ENCODE measurements around the gene DYNLL1.
"Not testable (repeated sequence)": the region's sequence is repeated elsewhere in the genome, so short reads cannot be mapped to it uniquely, and the experiment has no call there.

Gene DYNLL1

DNA sequence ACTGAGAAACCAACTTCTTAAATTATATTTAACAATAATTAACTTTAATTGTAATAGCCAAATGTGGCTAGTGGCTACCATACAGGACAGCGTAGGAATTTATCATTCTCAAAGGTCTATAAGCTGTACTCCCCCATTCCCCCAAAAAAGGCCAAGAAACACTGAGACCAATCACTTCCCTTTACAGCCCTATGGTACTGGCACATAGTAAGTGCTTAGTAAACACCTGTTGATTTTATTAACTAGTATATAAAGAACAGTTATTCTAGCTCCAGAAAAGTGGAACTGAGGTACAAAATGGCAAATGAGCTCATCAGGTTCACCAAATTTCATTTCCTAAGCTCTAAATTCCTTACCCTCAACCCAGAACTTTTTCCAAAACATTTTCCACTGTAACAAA is 20.3 kb upstream of the DYNLL1 start:
- ATAC-seq, result no peak

GRCh38 chr12:120479458-120479857 is 16.5 kb upstream of the DYNLL1 start:
- no peak for ATAC-seq

DNA sequence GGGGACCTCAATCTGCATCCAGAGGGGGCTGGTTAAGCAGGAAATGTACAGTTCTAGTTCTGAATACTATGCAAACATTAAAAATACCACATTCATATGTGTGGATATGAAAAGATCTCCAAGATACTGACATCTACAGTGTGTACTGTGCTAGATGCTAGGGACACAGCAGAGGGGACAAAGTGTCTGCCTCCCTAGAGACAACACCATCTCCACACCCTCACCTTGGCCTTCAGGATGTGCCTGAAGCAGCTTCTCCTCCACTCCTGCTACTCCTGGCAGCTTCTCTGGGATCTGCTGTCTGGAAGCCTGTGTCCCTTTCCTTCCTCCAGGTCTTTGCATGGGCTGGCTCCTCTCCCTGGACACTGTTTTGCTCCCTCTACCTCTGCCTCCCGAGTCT is 15.7 kb upstream of the DYNLL1 start:
- no peak for ATAC-seq

DNA sequence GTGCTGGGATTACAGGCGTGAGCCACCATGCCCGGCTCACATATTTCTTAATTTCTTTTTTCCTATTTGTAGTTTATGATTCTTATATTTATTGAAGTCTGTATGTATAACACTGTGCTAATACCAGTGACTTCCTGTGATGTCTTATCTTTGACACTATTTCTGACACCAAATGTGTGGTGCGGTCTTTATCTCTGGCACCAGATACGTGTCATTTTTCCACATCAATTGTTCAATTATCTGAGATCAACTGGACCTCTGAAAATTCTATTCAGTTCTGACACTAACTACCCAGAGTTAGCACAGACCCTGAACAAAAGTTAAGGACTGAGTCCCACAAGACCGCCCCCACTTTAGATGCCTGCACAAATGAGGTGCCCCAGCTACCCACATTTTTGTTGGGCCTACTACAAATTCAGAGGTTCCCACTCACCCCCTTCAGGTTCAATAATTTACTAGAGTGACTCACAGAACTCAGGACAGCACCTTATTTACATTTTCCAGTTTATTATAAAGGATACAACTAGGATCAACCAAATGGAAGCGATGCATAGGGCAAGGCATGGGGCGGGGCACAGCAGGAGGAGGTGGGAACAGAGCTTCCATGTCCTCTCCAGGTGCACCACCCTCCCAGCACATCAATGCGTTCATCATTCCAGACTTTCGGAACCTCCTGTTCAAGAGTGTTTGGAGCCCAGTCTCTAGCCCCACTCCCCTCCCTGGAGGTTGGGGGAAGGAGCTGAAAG is 14.7 kb upstream of the DYNLL1 start:
- ATAC-seq, result no peak

- no peak for ATAC-seq
Observed at GRCh38 chr12:120483621-120484020, 12.3 kb upstream of the DYNLL1 start.

DNA sequence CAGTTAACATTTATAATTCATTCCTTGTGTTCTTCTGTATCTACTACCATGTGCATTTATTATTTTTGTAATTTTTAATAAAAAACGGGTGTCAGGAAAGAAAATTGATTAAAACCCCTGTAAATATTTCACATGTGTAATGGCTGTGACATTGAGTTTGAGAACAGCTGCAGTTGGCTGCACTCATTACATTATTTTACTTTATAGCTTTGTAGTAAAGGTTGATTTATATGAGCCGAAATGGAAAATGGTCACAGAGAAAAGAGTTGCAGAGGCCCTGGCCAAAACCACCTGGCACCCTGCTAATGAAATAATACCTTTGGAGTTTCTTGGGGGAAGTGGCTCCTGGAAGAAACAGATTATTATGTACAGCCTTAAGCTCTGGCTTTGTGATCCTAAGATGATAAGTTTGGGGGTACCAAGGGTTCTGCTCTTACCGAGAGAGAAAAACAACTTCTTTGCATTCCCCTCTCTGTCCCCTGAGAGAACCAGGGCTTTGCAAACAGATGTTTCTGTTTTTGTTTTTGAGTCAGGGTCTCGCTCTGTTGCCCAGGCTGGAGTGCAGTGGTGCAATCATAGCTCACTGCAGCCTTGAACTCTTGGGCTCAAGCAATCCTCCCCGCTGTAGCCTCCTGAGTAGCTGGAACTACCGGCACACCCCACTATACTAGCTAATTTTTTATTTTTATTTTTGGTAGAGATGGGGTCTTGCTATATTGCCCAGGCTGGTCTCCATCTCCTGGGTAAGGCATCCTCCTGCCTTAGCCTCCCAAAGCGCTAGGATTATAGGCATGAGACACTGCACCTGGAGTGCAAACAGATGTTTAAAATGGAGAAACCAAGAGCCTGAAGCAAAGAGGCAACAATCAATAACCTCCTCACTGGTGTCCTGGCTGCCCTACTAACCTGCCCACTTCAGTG is 9.7 kb upstream of the DYNLL1 start:
- no peak for ATAC-seq

GRCh38 chr12:120487552-120487951 is 8.4 kb upstream of the DYNLL1 start:
- ATAC-seq, result not testable (repeated sequence)

DNA sequence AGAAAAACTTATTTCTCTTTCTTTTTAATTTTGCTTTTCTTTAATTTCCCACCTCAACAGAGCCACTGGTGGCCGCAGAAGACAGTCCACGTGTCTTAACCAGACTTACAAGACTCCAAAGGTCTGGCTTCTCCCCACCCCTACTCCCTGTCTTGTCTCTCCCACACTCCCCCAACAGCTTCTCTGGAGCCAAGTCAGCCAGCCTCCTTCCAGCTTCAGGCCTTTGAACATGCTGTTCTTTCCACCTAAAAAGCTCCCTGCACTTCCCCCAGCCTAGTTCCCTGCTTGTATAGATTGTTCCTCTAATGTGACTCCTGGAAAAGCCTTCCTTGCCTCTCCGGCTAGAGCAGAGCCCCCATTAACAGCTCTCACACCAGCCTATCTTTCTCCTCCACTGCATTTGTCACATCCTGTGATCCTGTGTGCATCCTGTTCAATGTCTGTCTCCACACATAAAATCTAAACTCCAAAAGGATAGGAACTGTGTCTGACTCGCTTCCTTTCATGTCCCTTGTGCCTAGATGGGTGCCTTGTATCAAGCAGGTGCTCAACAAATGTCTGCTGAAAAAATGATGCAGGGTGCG is 7.8 kb upstream of the DYNLL1 start:
- ATAC-seq, result no peak

GRCh38 chr12:120489018-120489417 is 6.9 kb upstream of the DYNLL1 start:
- ATAC-seq, result no peak

DNA sequence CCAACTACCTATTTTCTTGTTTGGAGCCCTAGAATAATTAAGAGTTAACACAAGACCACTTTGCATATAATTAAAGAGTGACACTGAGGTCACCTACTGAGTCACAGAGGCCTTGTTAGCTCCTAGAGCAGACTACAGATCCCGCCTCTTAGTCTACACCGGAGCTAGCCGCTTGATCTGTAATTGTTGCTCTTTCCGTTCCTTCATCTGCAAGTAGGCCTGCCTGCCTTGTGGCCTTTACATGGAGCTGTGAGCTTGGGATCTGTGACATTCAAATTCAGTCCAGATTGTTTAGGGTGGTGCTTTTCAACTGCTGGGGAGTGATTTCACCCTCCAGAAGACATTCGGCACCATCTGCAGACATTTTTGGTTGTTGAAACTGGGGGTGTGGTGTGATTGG is 5.6 kb upstream of the DYNLL1 start:
- no peak for ATAC-seq

GRCh38 chr12:120490833-120491512 is 4.9 kb upstream of the DYNLL1 start:
- ATAC-seq, result no peak

GRCh38 chr12:120495186-120495730 is 655 bp upstream of the DYNLL1 start:
- peak in 1 of 2 donors; percentile 1 for ATAC-seq

DNA sequence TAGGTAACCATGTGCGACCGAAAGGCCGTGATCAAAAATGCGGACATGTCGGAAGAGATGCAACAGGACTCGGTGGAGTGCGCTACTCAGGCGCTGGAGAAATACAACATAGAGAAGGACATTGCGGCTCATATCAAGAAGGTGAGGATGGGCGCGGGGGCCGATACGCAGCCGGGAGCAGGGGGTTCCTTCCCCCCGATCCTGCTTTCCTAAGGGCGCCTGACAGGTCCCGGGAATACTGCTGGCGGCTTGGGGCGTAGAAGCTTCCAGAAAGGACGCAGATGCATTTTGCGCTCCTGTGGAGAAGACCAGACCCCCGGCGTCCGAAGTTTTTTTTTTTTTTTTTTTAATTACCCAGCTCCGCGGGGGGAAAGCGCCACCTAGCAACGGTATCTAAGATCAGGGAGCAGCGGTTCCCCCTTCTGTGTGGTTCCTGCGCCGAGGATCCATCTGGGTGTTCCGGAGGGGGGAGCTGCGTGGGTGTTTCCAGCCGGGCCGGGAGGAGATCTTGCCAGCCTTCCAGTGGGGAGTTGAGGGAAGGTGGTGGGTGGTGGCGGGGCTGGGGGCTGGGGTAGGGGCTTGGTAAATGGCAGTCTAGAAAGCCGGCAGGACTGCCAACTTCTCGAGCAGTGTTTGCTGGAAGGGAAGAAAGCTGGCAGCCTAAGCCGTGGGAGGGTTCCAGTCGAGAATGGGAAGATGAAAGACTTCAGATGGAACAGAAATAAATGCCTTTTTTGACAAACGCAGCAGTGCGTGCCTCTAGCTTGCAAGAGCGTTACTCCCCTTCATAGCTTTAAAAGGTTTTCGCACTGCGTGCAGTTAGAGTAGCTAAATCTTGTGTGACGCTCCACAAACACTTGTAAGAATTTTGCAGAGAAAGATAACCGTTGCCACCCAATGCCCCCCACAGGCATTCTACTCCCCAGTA is 764 bp downstream of the DYNLL1 start:
- ATAC-seq, result peak; percentile 6 to 13

DNA sequence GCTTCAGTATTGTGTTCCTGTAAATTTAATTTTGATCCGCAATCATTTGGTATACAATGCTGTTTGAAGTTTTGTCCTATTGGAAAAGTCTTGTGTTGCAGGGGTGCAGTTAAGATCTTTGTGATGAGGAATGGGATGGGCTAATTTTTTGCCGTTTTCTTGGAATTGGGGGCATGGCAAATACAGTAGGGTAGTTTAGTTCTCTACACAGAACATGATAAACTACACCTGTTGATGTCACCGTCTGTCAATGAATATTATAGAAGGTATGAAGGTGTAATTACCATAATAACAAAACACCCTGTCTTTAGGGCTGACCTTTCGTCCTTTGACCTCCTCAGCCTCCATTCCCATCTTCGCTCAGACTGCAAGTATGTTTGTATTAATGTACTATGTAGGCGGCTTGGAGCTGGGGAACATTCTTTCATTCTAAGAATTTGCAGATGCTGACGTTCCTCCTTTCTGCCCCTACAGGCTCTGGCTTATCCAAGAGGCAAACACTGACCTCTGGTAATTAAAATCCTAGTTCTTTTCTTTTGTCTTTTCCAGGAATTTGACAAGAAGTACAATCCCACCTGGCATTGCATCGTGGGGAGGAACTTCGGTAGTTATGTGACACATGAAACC is 1.7 kb downstream of the DYNLL1 start:
- ATAC-seq, result no peak

GRCh38 chr12:120498870-120499515 is 3.1 kb downstream of the DYNLL1 start:
- ATAC-seq, result no peak

GRCh38 chr12:120500581-120500980 is 4.7 kb downstream of the DYNLL1 start:
- no peak for ATAC-seq

- ATAC-seq, result no peak
Observed at GRCh38 chr12:120504587-120504986, 8.7 kb downstream of the DYNLL1 start.

- no peak for ATAC-seq
Observed at GRCh38 chr12:120508537-120508936, 12.6 kb downstream of the DYNLL1 start.

DNA sequence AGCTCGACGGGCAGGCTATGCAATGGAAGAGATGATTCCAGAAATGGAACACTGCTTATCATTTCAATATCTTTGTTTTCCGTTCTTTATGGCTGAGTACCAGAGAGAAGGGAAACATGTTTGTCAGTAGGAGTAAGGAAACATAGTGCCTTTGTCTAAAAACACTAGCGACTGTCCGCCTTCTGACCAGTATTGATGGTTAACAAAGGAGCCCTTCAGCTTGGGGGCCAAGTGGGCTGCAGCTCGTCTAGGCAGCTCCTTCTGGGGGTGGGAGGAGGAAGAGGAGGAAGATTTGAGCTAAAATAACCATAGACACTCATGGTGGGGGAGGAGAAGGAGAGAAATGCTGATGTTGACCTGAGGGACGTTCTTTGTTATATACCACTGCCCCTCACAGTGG is 18.1 kb downstream of the DYNLL1 start:
- ATAC-seq, result no peak

GRCh38 chr12:120515496-120515895 is 19.6 kb downstream of the DYNLL1 start:
- ATAC-seq, result no peak

Data from activated CD4-positive, CD25-positive, alpha-beta regulatory T cell treated with anti-CD3 and anti-CD28 coated beads, Interleukin-2, amount 50 U/mL, for 24 hours (primary cell).